NCI-H2196 treated with DMSO at 0.1 percent for 48 hours (cell line): ENCODE data around the gene EFCC1.

Experiments
- DNase-seq: peaks from one replicate; lab custom pipeline; 2025; ENCODE audit not compliant: unreplicated experiment; lab: John Stamatoyannopoulos, UW

EFCC1 gene

GRCh38 chr3:129001101-129001805, at the start of gene EFCC1:
EFCC1 (plus strand) TSS chr3:129001304; CDS start chr3:129001629, 325 bp downstream.
- DNase-seq = no peak

- DNase-seq = no peak
Observed at GRCh38 chr3:128956440-128956839, 44.7 kb upstream of the EFCC1 start.

GRCh38 chr3:128965280-128965679, 35.8 kb upstream of the EFCC1 start:
- DNase-seq = no peak

GRCh38 chr3:128965818-128966217, 35.3 kb upstream of the EFCC1 start:
- DNase-seq = no peak

GRCh38 chr3:128967748-128968355, 33.3 kb upstream of the EFCC1 start:
- no peak for DNase-seq

GRCh38 chr3:128969993-128970739, 30.9 kb upstream of the EFCC1 start:
- DNase-seq = peak; percentile 70

- DNase-seq = no peak
Observed at GRCh38 chr3:128970740-128971047, 30.4 kb upstream of the EFCC1 start.

- peak; percentile 49 for DNase-seq
Observed at GRCh38 chr3:128971421-128972100, 29.5 kb upstream of the EFCC1 start.

- no peak for DNase-seq
Observed at GRCh38 chr3:128973988-128974564, 27.0 kb upstream of the EFCC1 start.

- no peak for DNase-seq
Observed at GRCh38 chr3:128975276-128975675, 25.8 kb upstream of the EFCC1 start.

GRCh38 chr3:128983293-128984069, 17.6 kb upstream of the EFCC1 start:
- no peak for DNase-seq

- DNase-seq = no peak
Observed at GRCh38 chr3:128984596-128984995, 16.5 kb upstream of the EFCC1 start.

- DNase-seq = no peak
Observed at GRCh38 chr3:128987302-128988100, 13.6 kb upstream of the EFCC1 start.

GRCh38 chr3:128988286-128988685, 12.8 kb upstream of the EFCC1 start:
- DNase-seq = no peak

GRCh38 chr3:128991355-128991895, 9.7 kb upstream of the EFCC1 start:
- DNase-seq = no peak

GRCh38 chr3:128992926-128993460, 8.1 kb upstream of the EFCC1 start:
- DNase-seq = no peak

- DNase-seq = peak; percentile 92
Observed at GRCh38 chr3:128993461-128994172, 7.5 kb upstream of the EFCC1 start, which contains the start of gene CFAP92. CFAP92 (minus strand) TSS chr3:128994076; CDS start chr3:128993304, 772 bp downstream.

GRCh38 chr3:128994173-128994512, 7.0 kb upstream of the EFCC1 start:
- DNase-seq = no peak
